PC-3 (cell line): ENCODE measurements around the gene PAPPA.

Experiments
- CTCF ChIP-seq: fragments of 300-600 bp; sonication (generic); conservative IDR thresholded peaks from 2 replicates; pipeline ENCODE4 v1.5.1; 2017; ENCODE audit warnings: antibody characterized with exemption, low read depth, mild to moderate bottlenecking, low read length
- EZH2 ChIP-seq: fragments of 300-600 bp; sonication (generic); IDR thresholded peaks from one replicate; pipeline ENCODE4 v1.6.1; 2017; ENCODE audit warnings: antibody characterized with exemption, mild to moderate bottlenecking, low read length; ENCODE audit not compliant: unreplicated experiment
- EZH2phosphoT487 ChIP-seq: fragments of 300-600 bp; sonication (generic); IDR thresholded peaks from 2 replicates; pipeline ENCODE4 v1.6.1; 2018; ENCODE audit warnings: mild to moderate bottlenecking, antibody characterized with exemption, low read length, borderline replicate concordance

GRCh38 chr9:116236979-116237378, 83.4 kb downstream of the PAPPA start:
- TF ChIP-seq CTCF (no peak), EZH2 (no peak), EZH2phosphoT487 (no peak)
